Limb (tissue), 2 donors: Measurements from ENCODE around the gene PEX14.

Experiments
- DNase-seq, 2 donors: peaks; one replicate each; pipeline ENCODE4 v3.0.0-alpha.2; 2016; ENCODE audit errors: extremely low spot score in 2 of 2

PEX14 gene

GRCh38 chr1:10646347-10646861 is 171.7 kb downstream of the PEX14 start:
- DNase-seq = no peak

- DNase-seq = no peak
Observed at GRCh38 chr1:10647414-10648170, 172.8 kb downstream of the PEX14 start.

- DNase-seq = no peak
Observed at GRCh38 chr1:10648689-10649516, 174.2 kb downstream of the PEX14 start.

- DNase-seq = no peak
Observed at GRCh38 chr1:10649517-10650201, 174.9 kb downstream of the PEX14 start.

- no peak for DNase-seq
Observed at GRCh38 chr1:10650556-10651388, 176.0 kb downstream of the PEX14 start.

- DNase-seq = no peak
Observed at GRCh38 chr1:10651389-10651766, 176.6 kb downstream of the PEX14 start.

GRCh38 chr1:10651793-10652192 is 177.0 kb downstream of the PEX14 start:
- no peak for DNase-seq

GRCh38 chr1:10652626-10653025 is 177.9 kb downstream of the PEX14 start:
- DNase-seq = no peak

- no peak for DNase-seq
Observed at GRCh38 chr1:10653370-10654125, 178.8 kb downstream of the PEX14 start.

- no peak for DNase-seq
Observed at GRCh38 chr1:10655002-10655401, 180.3 kb downstream of the PEX14 start.

- no peak for DNase-seq
Observed at GRCh38 chr1:10656431-10656830, 181.7 kb downstream of the PEX14 start.

GRCh38 chr1:10657088-10657847 is 182.5 kb downstream of the PEX14 start:
- no peak for DNase-seq

- DNase-seq = no peak
Observed at GRCh38 chr1:10658396-10659066, 183.8 kb downstream of the PEX14 start.

- no peak for DNase-seq
Observed at GRCh38 chr1:10659218-10659617, 184.5 kb downstream of the PEX14 start.

- DNase-seq = no peak
Observed at GRCh38 chr1:10659646-10660540, 185.1 kb downstream of the PEX14 start.

GRCh38 chr1:10661453-10661852 is 186.7 kb downstream of the PEX14 start:
- no peak for DNase-seq

GRCh38 chr1:10662090-10662688 is 187.4 kb downstream of the PEX14 start:
- DNase-seq = no peak
